Measurements from ENCODE around the gene PRAME. TPM values are rescaled to one million over a fixed set of nuclear protein-coding genes. Genes with fewer than 3 reads are reported as not detected.

PRAME gene
- polyA plus RNA-seq, 3 donors from 2014 or later: not detected

DNA sequence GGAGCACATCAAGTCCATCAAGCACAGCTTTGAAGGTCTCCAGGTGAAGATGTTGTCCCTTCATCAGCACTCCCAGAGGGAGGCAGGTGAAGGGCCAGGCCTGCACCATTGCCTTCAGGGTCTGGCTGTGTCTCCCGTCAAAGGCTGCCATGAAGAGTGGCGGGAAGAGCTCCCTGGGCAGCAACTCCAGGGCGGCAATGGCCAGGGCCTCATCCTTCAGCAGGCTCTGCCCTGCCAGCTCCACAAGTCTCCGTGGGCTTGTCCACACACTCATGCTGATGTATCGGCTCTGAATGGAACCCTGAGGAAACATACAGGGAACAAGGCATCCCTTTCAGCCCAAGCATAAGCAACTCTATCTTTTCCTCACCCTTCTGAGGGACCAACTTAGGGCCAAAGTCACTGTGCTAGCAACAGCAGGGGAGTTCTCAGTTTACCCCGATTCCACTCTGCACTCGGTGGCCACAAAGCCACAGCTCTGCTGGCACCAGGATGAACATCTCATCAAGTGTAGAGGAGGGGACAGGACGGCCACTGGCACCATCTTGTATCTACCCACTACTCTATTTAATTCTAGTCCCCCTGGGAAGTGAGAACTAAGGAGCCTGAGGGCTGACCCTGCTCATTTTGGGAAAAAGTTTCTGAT is 8.2 kb downstream of the PRAME start:
- Mint-ChIP-seq H3K27me3 (ENCODE audit: low read depth in 3 of 3) (peaks cover 0 to 6% (median 2%) of the 10 kb centered on the region in 3 donors), H3K27ac (no peak overlapping the region), H3K4me1 (no peaks in the 10 kb centered on the region), H3K9me3 (no peaks in the 10 kb centered on the region), H3K4me3 (no peak overlapping the region), H3K36me3 (no peaks in the 10 kb centered on the region)
- no peak for DNase-seq

- H3K36me3 Mint-ChIP-seq: no peaks in the 10 kb centered on the region
- no peak overlapping the region for H3K4me3 Mint-ChIP-seq
- no peaks in the 10 kb centered on the region for H3K9me3 Mint-ChIP-seq
- H3K27me3 Mint-ChIP-seq (ENCODE audit: low read depth in 3 of 3): peaks cover 0 to 6% (median 2%) of the 10 kb centered on the region in 3 donors
- DNase-seq: no peak
- no peak overlapping the region for H3K27ac Mint-ChIP-seq
- no peaks in the 10 kb centered on the region for H3K4me1 Mint-ChIP-seq
Observed at GRCh38 chr22:22548910-22549309, 10.2 kb downstream of the PRAME start.

GRCh38 chr22:22548317-22548716 is 10.7 kb downstream of the PRAME start:
- H3K9me3 Mint-ChIP-seq: no peaks in the 10 kb centered on the region
- H3K27ac Mint-ChIP-seq: no peak overlapping the region
- no peak overlapping the region for H3K4me3 Mint-ChIP-seq
- no peak for DNase-seq
- no peaks in the 10 kb centered on the region for H3K4me1 Mint-ChIP-seq
- peaks cover 0 to 6% (median 2%) of the 10 kb centered on the region in 3 donors for H3K27me3 Mint-ChIP-seq (ENCODE audit: low read depth in 3 of 3)
- H3K36me3 Mint-ChIP-seq: no peaks in the 10 kb centered on the region

GRCh38 chr22:22547692-22548300 is 11.3 kb downstream of the PRAME start:
- Mint-ChIP-seq H3K4me3 (no peak overlapping the region), H3K36me3 (no peaks in the 10 kb centered on the region), H3K4me1 (no peaks in the 10 kb centered on the region), H3K27me3 (ENCODE audit: low read depth in 3 of 3) (peaks cover 0 to 5% (median 2%) of the 10 kb centered on the region in 3 donors), H3K9me3 (no peaks in the 10 kb centered on the region), H3K27ac (no peak overlapping the region)
- no peak for DNase-seq

DNA sequence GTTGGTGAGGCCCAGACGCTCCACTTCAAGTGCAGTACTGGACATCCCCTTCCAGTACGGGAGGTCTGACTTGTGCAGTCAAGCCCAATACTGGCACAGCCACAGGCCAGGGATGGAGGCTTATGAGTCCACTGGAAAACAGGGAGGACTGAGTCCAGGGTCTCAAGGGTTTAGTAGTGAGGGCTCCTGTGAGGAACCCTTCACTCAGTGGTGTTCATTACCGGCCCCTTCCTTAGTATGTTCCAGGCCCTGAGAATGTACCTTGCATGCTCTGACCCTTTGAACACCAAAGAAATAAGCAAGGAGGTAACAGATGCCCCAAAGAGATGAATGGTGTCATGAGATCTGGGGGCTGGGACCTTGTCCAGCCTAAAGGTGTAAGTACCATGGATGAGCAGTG is 11.8 kb downstream of the PRAME start:
- Mint-ChIP-seq H3K4me3 (no peak overlapping the region), H3K9me3 (no peaks in the 10 kb centered on the region), H3K27me3 (ENCODE audit: low read depth in 3 of 3) (peaks cover 0 to 4% (median 2%) of the 10 kb centered on the region in 3 donors), H3K4me1 (no peaks in the 10 kb centered on the region), H3K36me3 (no peaks in the 10 kb centered on the region), H3K27ac (no peak overlapping the region)
- no peak for DNase-seq

GRCh38 chr22:22546490-22546889 is 12.6 kb downstream of the PRAME start:
- Mint-ChIP-seq H3K4me3 (no peak overlapping the region), H3K9me3 (no peaks in the 10 kb centered on the region), H3K27me3 (ENCODE audit: low read depth in 3 of 3) (peaks cover 0 to 6% (median 2%) of the 10 kb centered on the region in 3 donors), H3K4me1 (no peaks in the 10 kb centered on the region), H3K36me3 (no peaks in the 10 kb centered on the region), H3K27ac (no peak overlapping the region)
- DNase-seq: no peak

GRCh38 chr22:22545084-22545483 is 14.0 kb downstream of the PRAME start:
- Mint-ChIP-seq H3K27ac (no peak overlapping the region), H3K4me1 (no peaks in the 10 kb centered on the region), H3K27me3 (ENCODE audit: low read depth in 3 of 3) (peaks cover 0 to 2% (median 2%) of the 10 kb centered on the region in 3 donors), H3K9me3 (no peaks in the 10 kb centered on the region), H3K36me3 (no peaks in the 10 kb centered on the region), H3K4me3 (no peak overlapping the region)
- no peak for DNase-seq

- H3K9me3 Mint-ChIP-seq: no peaks in the 10 kb centered on the region
Observed at GRCh38 chr22:22538226-22538989, 20.7 kb downstream of the PRAME start.

GRCh38 chr22:22536916-22537315 is 22.1 kb downstream of the PRAME start:
- H3K4me3 Mint-ChIP-seq: no peak overlapping the region
- H3K4me1 Mint-ChIP-seq: no peaks in the 10 kb centered on the region
- no peaks in the 10 kb centered on the region for H3K36me3 Mint-ChIP-seq
- H3K27me3 Mint-ChIP-seq (ENCODE audit: low read depth in 3 of 3): peaks cover 3 to 8% (median 4%) of the 10 kb centered on the region in 3 donors
- DNase-seq: no peak
- H3K9me3 Mint-ChIP-seq: no peaks in the 10 kb centered on the region
- H3K27ac Mint-ChIP-seq: no peak overlapping the region

More at GRCh38 chr22:22538226-22538989, 20.7 kb downstream of the PRAME start:
- H3K27me3 Mint-ChIP-seq (ENCODE audit: low read depth in 3 of 3): peaks cover 3 to 6% (median 4%) of the 10 kb centered on the region in 3 donors
- H3K36me3 Mint-ChIP-seq: no peaks in the 10 kb centered on the region
- no peak overlapping the region for H3K27ac Mint-ChIP-seq
- DNase-seq: no peak
- H3K4me3 Mint-ChIP-seq: no peak overlapping the region
- no peaks in the 10 kb centered on the region for H3K4me1 Mint-ChIP-seq

GRCh38 chr22:22536515-22536914 is 22.6 kb downstream of the PRAME start:
- Mint-ChIP-seq H3K9me3 (no peaks in the 10 kb centered on the region), H3K27ac (no peak overlapping the region), H3K4me3 (no peak overlapping the region), H3K36me3 (no peaks in the 10 kb centered on the region), H3K27me3 (ENCODE audit: low read depth in 3 of 3) (peaks cover 2 to 8% (median 3%) of the 10 kb centered on the region in 3 donors), H3K4me1 (no peaks in the 10 kb centered on the region)
- DNase-seq: no peak

- no peak for DNase-seq
- H3K4me1 Mint-ChIP-seq: no peaks in the 10 kb centered on the region
- H3K27me3 Mint-ChIP-seq (ENCODE audit: low read depth in 3 of 3): peaks cover 2 to 8% (median 5%) of the 10 kb centered on the region in 3 donors
- no peak overlapping the region for H3K27ac Mint-ChIP-seq
- no peaks in the 10 kb centered on the region for H3K9me3 Mint-ChIP-seq
- no peak overlapping the region for H3K4me3 Mint-ChIP-seq
- H3K36me3 Mint-ChIP-seq: no peaks in the 10 kb centered on the region
Observed at GRCh38 chr22:22535662-22536061, 23.4 kb downstream of the PRAME start.

- H3K27ac Mint-ChIP-seq: no peak overlapping the region
- peaks cover 2 to 8% (median 5%) of the 10 kb centered on the region in 3 donors for H3K27me3 Mint-ChIP-seq (ENCODE audit: low read depth in 3 of 3)
- no peaks in the 10 kb centered on the region for H3K9me3 Mint-ChIP-seq
- no peak for DNase-seq
- no peaks in the 10 kb centered on the region for H3K4me1 Mint-ChIP-seq
- no peaks in the 10 kb centered on the region for H3K36me3 Mint-ChIP-seq
- H3K4me3 Mint-ChIP-seq: no peak overlapping the region
Observed at GRCh38 chr22:22534604-22535415, 24.3 kb downstream of the PRAME start.

DNA sequence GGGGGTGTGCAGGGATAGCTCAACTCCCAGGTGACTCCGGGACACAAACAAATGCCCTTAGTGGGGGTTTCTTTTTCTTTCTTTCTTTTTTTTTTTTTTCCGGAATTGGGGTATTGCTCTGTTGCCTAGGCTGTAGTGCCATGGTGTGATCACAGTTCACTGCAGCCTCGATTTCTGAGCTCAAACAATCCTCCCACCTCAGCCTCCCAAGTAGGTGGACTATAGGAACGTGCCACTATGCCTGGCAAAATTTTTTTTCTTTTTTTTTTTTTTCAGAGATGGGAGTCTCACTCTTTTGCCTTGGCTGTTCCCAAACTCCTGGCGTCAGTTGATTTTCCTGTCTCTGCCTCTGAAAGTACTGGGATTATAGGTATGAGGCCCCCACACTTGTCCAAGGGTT is 25.2 kb downstream of the PRAME start:
- H3K27me3 Mint-ChIP-seq (ENCODE audit: low read depth in 3 of 3): peaks cover 0 to 8% (median 5%) of the 10 kb centered on the region in 3 donors
- H3K4me3 Mint-ChIP-seq: no peak overlapping the region
- no peak for DNase-seq
- no peaks in the 10 kb centered on the region for H3K36me3 Mint-ChIP-seq
- H3K9me3 Mint-ChIP-seq: no peaks in the 10 kb centered on the region
- no peak overlapping the region for H3K27ac Mint-ChIP-seq
- no peaks in the 10 kb centered on the region for H3K4me1 Mint-ChIP-seq

Data from immature natural killer cell (primary cell).